GM12872 (cell line): ENCODE measurements around the gene RDH14.

Source experiments
- CTCF ChIP-seq: IDR thresholded peaks from 3 replicates; pipeline ENCODE4 v1.5.1; 2011; ENCODE audit warnings: low read depth, mild to moderate bottlenecking, low read length, moderate library complexity; ENCODE audit not compliant: insufficient read depth

The RDH14 gene

GRCh38 chr2:18551169-18551568 lies 9.3 kb downstream of the RDH14 start:
- no peak for TF ChIP-seq CTCF

GRCh38 chr2:18550433-18550832 lies 10.0 kb downstream of the RDH14 start:
- no peak for TF ChIP-seq CTCF

GRCh38 chr2:18549083-18549482 lies 11.4 kb downstream of the RDH14 start:
- TF ChIP-seq CTCF = no peak

GRCh38 chr2:18548621-18549020 lies 11.8 kb downstream of the RDH14 start:
- TF ChIP-seq CTCF = no peak

- no peak for TF ChIP-seq CTCF
Measured at GRCh38 chr2:18546567-18546966, 13.9 kb downstream of the RDH14 start.

GRCh38 chr2:18545384-18545783 lies 15.1 kb downstream of the RDH14 start:
- no peak for TF ChIP-seq CTCF

- no peak for TF ChIP-seq CTCF
Measured at GRCh38 chr2:18544171-18544570, 16.3 kb downstream of the RDH14 start.

- TF ChIP-seq CTCF = no peak
Measured at GRCh38 chr2:18540872-18541271, 19.6 kb downstream of the RDH14 start.
